GM12878 (cell line): Measurements from ENCODE around the gene ADAP1. TPM values are rescaled to one million over a fixed set of nuclear protein-coding genes. Genes with fewer than 3 reads are reported as not detected.

ENCODE experiments used
- ATAC-seq: fragments of 200-7000 bp; cut with Tn5 transposase; 3 replicates; pipeline ENCODE4 v1.9.1; 2020; ENCODE audit warnings: mild to moderate bottlenecking, moderate library complexity
- BruUV-seq: library from RNA; stranded (reverse); fragments of 400-500 nt; replicated peaks from 2 replicates; lab custom pipeline; 2021; lab: Mats Ljungman, UMichigan
- CTCF ChIA-PET: fragments of 300-600 bp; sonication (Branson Sonifier 250); formaldehyde crosslinking; extraction: SDS; loops from one replicate; lab custom pipeline; 2021; ENCODE audit warnings: inconsistent platforms; lab: Yijun Ruan, JAX
- POLR2A ChIA-PET: fragments of 350-600 bp; formaldehyde crosslinking; extraction: SDS; loops from one replicate; lab custom pipeline; 2021; ENCODE audit warnings: inconsistent platforms; lab: Charles Lee
- RAD21 ChIA-PET: fragments of 300-600 bp; sonication (Branson Sonifier 250); formaldehyde crosslinking; loops from one replicate; lab custom pipeline; 2023; ENCODE audit warnings: antibody characterized with exemption; ENCODE audit not compliant: unreplicated experiment; lab: Charles Lee
- SMC1A ChIA-PET: fragments of 300-600 bp; sonication (Branson Sonifier 250); formaldehyde crosslinking; loops from one replicate; lab custom pipeline; 2023; ENCODE audit not compliant: unreplicated experiment, uncharacterized antibody; lab: Charles Lee
- DNase-seq: peaks from one replicate; pipeline ENCODE4 v3.0.0-alpha.2; 2011; ENCODE audit warnings: low read depth, low spot score
- FAIRE-seq: peaks from 3 replicates; lab custom pipeline; 2011; peaks lifted over from hg19 to GRCh38; lab: Jason Lieb, UNC
- H2AFZ ChIP-seq: 2 replicates; pipeline ENCODE4 v1.6.0; 2011; ENCODE audit warnings: low read depth, low read length, control low read depth; ENCODE audit not compliant: control insufficient read depth
- H3K27ac ChIP-seq: 2 replicates; pipeline ENCODE4 v1.5.1; 2011; ENCODE audit warnings: control low read depth; ENCODE audit not compliant: control insufficient read depth, insufficient read depth
- H3K27me3 ChIP-seq, 2 experiments: replicated peaks in 1 of 2; 2 replicates each; pipeline versions ENCODE4 v1.6.0 to v1.6.1; 2011; ENCODE audit warnings: low read length in 1 of 2; ENCODE audit not compliant: control insufficient read depth in 2 of 2, insufficient read depth in 2 of 2
- H3K36me3 ChIP-seq, 2 experiments: 2 replicates each; pipeline ENCODE4 v1.5.1; 2011; ENCODE audit warnings: low read length in 1 of 2; ENCODE audit not compliant: control insufficient read depth in 2 of 2, insufficient read depth in 2 of 2
- H3K4me1 ChIP-seq: 2 replicates; pipeline ENCODE4 v1.6.1; 2011; ENCODE audit warnings: mild to moderate bottlenecking, low read length, moderate library complexity, mixed read lengths; ENCODE audit not compliant: control insufficient read depth, insufficient read depth
- H3K4me2 ChIP-seq: 2 replicates; pipeline ENCODE4 v1.6.0; 2011; ENCODE audit warnings: control low read depth; ENCODE audit not compliant: control insufficient read depth, insufficient read depth
- H3K4me3 ChIP-seq: fragments of 200-600 bp; sonication (generic); 2 replicates; pipeline ENCODE4 v1.5.1; 2016
- H3K79me2 ChIP-seq: 2 replicates; pipeline ENCODE4 v1.6.0; 2011; ENCODE audit warnings: low read length; ENCODE audit not compliant: control insufficient read depth, insufficient read depth
- H3K9ac ChIP-seq: 2 replicates; pipeline ENCODE4 v1.8.0; 2011; ENCODE audit warnings: low read length, control low read depth, mixed read lengths; ENCODE audit not compliant: control insufficient read depth, insufficient read depth
- H3K9me3 ChIP-seq: replicated peaks from 3 replicates; pipeline ENCODE4 v1.5.1; 2011; ENCODE audit warnings: mild to moderate bottlenecking, low read length; ENCODE audit not compliant: control insufficient read depth, insufficient read depth
- H4K20me1 ChIP-seq: 2 replicates; pipeline ENCODE4 v1.6.0; 2011; ENCODE audit not compliant: control insufficient read depth, insufficient read depth
- ATF3 ChIP-seq: IDR thresholded peaks from 2 replicates; pipeline ENCODE4 v1.6.1; 2011; ENCODE audit warnings: low read depth, mild to moderate bottlenecking, low read length, moderate library complexity, borderline replicate concordance; ENCODE audit errors: extremely low read depth
- CBFB ChIP-seq: IDR thresholded peaks from 2 replicates; pipeline ENCODE4 v1.6.1; 2016; ENCODE audit warnings: antibody characterized with exemption, low read depth
- CREB1 ChIP-seq: IDR thresholded peaks from 2 replicates; pipeline ENCODE4 v1.6.1; 2012; ENCODE audit warnings: low read depth, mild to moderate bottlenecking, inconsistent platforms
- HDAC2 ChIP-seq: fragments of 200-600 bp; sonication (generic); IDR thresholded peaks from 2 replicates; pipeline ENCODE4 v1.6.1; 2017
- HDAC6 ChIP-seq: fragments of 200-600 bp; sonication (generic); IDR thresholded peaks from one replicate; pipeline ENCODE4 v1.8.0; 2017; ENCODE audit warnings: antibody characterized with exemption; ENCODE audit not compliant: unreplicated experiment
- KLF5 ChIP-seq: fragments of 450-650 bp; IDR thresholded peaks from 2 replicates; pipeline ENCODE4 v1.6.1; 2014; ENCODE audit warnings: mild to moderate bottlenecking; ENCODE audit not compliant: partially characterized antibody
- NBN ChIP-seq: fragments of 450-650 bp; IDR thresholded peaks from 2 replicates; pipeline ENCODE4 v1.6.1; 2016
- NFYA ChIP-seq: IDR thresholded peaks from 2 replicates; pipeline ENCODE4 v1.6.1; 2011; ENCODE audit warnings: low read depth, mild to moderate bottlenecking, low read length, improper control_type of control experiment, borderline replicate concordance
- NFYB ChIP-seq: IDR thresholded peaks from 2 replicates; pipeline ENCODE4 v1.6.1; 2011; ENCODE audit warnings: low read depth, mild to moderate bottlenecking, low read length, improper control_type of control experiment, moderate library complexity; ENCODE audit not compliant: insufficient read depth
- NR2C1 ChIP-seq: fragments of 450-650 bp; IDR thresholded peaks from 2 replicates; pipeline ENCODE4 v1.6.1; 2017; ENCODE audit warnings: antibody characterized with exemption, mild to moderate bottlenecking, moderate library complexity
- NR2C2 ChIP-seq: IDR thresholded peaks from 2 replicates; pipeline ENCODE4 v1.6.1; 2011; ENCODE audit warnings: borderline replicate concordance, low read depth; ENCODE audit not compliant: control insufficient read depth, insufficient read length
- PAX8 ChIP-seq: fragments of 450-650 bp; IDR thresholded peaks from 2 replicates; pipeline ENCODE4 v1.6.1; 2017; ENCODE audit warnings: mild to moderate bottlenecking, moderate library complexity
- POLR2A ChIP-seq: IDR thresholded peaks from 2 replicates; pipeline ENCODE4 v1.6.1; 2011; ENCODE audit warnings: low read depth, mild to moderate bottlenecking, low read length
- POLR2AphosphoS2 ChIP-seq: IDR thresholded peaks from 2 replicates; pipeline ENCODE4 v1.6.1; 2011; ENCODE audit warnings: low read depth, mild to moderate bottlenecking, low read length, improper control_type of control experiment, moderate library complexity
- RCOR1 ChIP-seq: conservative IDR thresholded peaks from 2 replicates; pipeline ENCODE4 v1.6.1; 2012; ENCODE audit warnings: low read depth, low read length, improper control_type of control experiment
- RELB ChIP-seq: fragments of 450-650 bp; IDR thresholded peaks from 2 replicates; pipeline ENCODE4 v1.6.1; 2017; ENCODE audit warnings: low read depth, mild to moderate bottlenecking, moderate library complexity
- SP1 ChIP-seq: IDR thresholded peaks from one replicate; pipeline ENCODE4 v1.6.1; 2011; ENCODE audit warnings: low read depth, low read length
- TBL1XR1 ChIP-seq: IDR thresholded peaks from 2 replicates; pipeline ENCODE4 v1.6.1; 2012; ENCODE audit warnings: low read depth, low read length, improper control_type of control experiment
- WGBS: methylation state at CpG from one replicate; pipeline ENCODE4 v1.1.6; 2016; ENCODE audit warnings: low lambda C conversion rate; ENCODE audit not compliant: insufficient replicate concordance, insufficient coverage; ENCODE audit errors: missing lambda C conversion rate; 5-methylcytosine and 5-hydroxymethylcytosine counted together
- in situ Hi-C: fragments of 300-500 bp; cut with MboI; formaldehyde crosslinking; loops from 9 replicates; pipeline ENCODE4 v1.14.3; 2018; ENCODE audit warnings: mixed read lengths
- intact Hi-C: fragments of 100-400 bp; cut with micrococcal nuclease; formaldehyde crosslinking; loops from one replicate; pipeline ENCODE4 v1.14.2; 2022; ENCODE audit not compliant: unreplicated experiment
- polyA plus RNA-seq, 11 experiments: library from polyadenylated mRNA; depleted of rRNA in 4 of 11; unstranded in 6 of 11; stranded (reverse) in 5 of 11; fragments of >200 nt; fragmentation: Nextera tagmentation in 4 of 11; fragmentation: Illumina TruSeq in 1 of 11; extraction: Ambion mirVana in 4 of 11; extraction: Trizol in 1 of 11; gene quantifications; 1 replicate in 1 of 11; 2 replicates in 10 of 11; pipeline versions ENCODE4 v1.2.1 to v1.2.3, GENCODE V29; 2011 to 2016; ENCODE audit warnings: inconsistent platforms in 2 of 11, missing spikeins in 2 of 11, low read depth in 1 of 11
- total RNA-seq, 4 experiments: library from RNA; depleted of rRNA in 3 of 4; stranded (reverse); fragments of >200 nt in 3 of 4; fragmentation: Illumina TruSeq in 1 of 4; extraction: Trizol in 1 of 4; gene quantifications; 2 replicates each; pipeline versions ENCODE4 v1.2.1 to v1.2.3, GENCODE V29; 2013 to 2021
- TF ChIP-seq, protein P1 (sequence below): fragments of 150-350 bp; IDR thresholded peaks from 2 replicates; pipeline ENCODE4 v1.6.1; 2016; ENCODE audit warnings: low read depth, low read length

ADAP1 gene
- total and polyA plus RNA-seq, 10 of the 15 experiments (the other 5 are each of a cell fraction or from before 2014, with no cell fraction given) = 0.22 to 44.2 (median 22.0) TPM; not detected in 1

DNA sequence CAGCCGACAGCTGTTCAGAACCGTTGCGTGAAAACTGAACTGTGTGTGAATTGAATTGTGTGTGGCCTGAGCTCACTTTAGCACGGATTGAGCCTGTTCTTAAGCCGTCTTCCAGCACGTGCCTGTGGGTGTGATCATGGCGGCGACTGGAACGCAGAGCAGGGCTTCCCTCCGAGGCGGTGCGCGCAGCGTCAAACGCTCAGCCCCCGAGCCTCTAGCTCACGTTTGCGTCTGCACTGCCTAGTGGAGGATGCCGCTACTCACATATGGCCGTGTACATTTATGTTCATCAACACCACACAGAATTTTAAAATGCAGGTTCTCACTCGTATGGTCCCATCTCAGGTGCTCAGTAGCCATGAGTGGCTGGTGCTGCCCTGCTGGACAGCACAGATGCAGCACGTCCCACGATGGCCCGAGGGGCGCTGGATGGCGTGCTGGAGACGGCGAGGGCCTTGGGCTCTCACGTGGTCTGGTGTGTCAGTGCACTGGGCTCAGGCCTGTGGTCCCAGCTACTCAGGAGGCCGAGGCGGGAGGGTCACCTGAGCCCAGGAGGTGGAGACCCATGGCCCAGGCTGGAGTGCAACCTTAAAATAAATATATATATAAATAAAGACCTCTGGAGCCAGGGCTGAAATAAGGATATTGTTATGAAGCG lies 100.2 kb downstream of the ADAP1 start:
- POLR2A ChIA-PET = no interaction called here
- H4K20me1 ChIP-seq = no peaks in the 10 kb centered on the region
- WGBS = 94% methylated on average over 32 of the region's 32 CpGs
- FAIRE-seq = no peak
- intact Hi-C loops (no loop called here), in situ Hi-C loops (no loop called here)
- no peak overlapping the region for H3K4me2 ChIP-seq
- RAD21 ChIA-PET = no interaction called here
- no peaks in the 10 kb centered on the region for H3K79me2 ChIP-seq
- H3K4me1 ChIP-seq = no peaks in the 10 kb centered on the region
- CTCF ChIA-PET = no interaction called here
- no peaks in the 10 kb centered on the region for H3K9me3 ChIP-seq
- BruUV-seq = no TSS peak
- no peak overlapping the region for H3K9ac ChIP-seq
- no peak for ATAC-seq
- SMC1A ChIA-PET = interaction anchor here (1.0 kb wide), 1 partner anchor 41 kb away, joined by 3 read pairs; no protein-coding TSS in a partner anchor
- no peaks in the 10 kb centered on the region for H3K27me3 ChIP-seq
- H3K36me3 ChIP-seq = peaks cover 35 to 43% of the 10 kb centered on the region in 2 experiments; a peak in 3 of 4 replicates
- no peak overlapping the region for H3K4me3 ChIP-seq
- no peak for DNase-seq
- H2AFZ ChIP-seq = no peak overlapping the region
- no peak for TF ChIP-seq PAX8
- TF ChIP-seq KLF5 = no peak
- no peak for TF ChIP-seq RCOR1
- no peak for TF ChIP-seq CREB1
- no peak for TF ChIP-seq NFYB
- no peak for TF ChIP-seq SP1
- no peak for TF ChIP-seq NR2C2
- TF ChIP-seq TBL1XR1 = no peak
- TF ChIP-seq NBN = no peak
- no peak for TF ChIP-seq CBFB
- TF ChIP-seq NFYA = no peak
- TF ChIP-seq POLR2AphosphoS2 = no peak
- TF ChIP-seq, protein P1, sequence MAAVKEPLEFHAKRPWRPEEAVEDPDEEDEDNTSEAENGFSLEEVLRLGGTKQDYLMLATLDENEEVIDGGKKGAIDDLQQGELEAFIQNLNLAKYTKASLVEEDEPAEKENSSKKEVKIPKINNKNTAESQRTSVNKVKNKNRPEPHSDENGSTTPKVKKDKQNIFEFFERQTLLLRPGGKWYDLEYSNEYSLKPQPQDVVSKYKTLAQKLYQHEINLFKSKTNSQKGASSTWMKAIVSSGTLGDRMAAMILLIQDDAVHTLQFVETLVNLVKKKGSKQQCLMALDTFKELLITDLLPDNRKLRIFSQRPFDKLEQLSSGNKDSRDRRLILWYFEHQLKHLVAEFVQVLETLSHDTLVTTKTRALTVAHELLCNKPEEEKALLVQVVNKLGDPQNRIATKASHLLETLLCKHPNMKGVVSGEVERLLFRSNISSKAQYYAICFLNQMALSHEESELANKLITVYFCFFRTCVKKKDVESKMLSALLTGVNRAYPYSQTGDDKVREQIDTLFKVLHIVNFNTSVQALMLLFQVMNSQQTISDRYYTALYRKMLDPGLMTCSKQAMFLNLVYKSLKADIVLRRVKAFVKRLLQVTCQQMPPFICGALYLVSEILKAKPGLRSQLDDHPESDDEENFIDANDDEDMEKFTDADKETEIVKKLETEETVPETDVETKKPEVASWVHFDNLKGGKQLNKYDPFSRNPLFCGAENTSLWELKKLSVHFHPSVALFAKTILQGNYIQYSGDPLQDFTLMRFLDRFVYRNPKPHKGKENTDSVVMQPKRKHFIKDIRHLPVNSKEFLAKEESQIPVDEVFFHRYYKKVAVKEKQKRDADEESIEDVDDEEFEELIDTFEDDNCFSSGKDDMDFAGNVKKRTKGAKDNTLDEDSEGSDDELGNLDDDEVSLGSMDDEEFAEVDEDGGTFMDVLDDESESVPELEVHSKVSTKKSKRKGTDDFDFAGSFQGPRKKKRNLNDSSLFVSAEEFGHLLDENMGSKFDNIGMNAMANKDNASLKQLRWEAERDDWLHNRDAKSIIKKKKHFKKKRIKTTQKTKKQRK = no peak
- no peak for TF ChIP-seq HDAC2
- no peak for TF ChIP-seq HDAC6
- no peak for TF ChIP-seq NR2C1
- no peak for TF ChIP-seq POLR2A
- TF ChIP-seq RELB = no peak
- TF ChIP-seq ATF3 = no peak
- no peak overlapping the region for H3K27ac ChIP-seq
